Choroid plexus epithelial cell (primary cell): ENCODE results near the gene ADGB.

Experiments used
- DNase-seq: peaks from one replicate; pipeline ENCODE4 v3.0.0-alpha.2; 2010; ENCODE audit warnings: low read depth
- H3K4me3 ChIP-seq: 2 replicates; pipeline ENCODE4 v1.5.1; 2011; ENCODE audit warnings: low read depth, mild to moderate bottlenecking, control low read depth, low read length, moderate library complexity
- TF ChIP-seq, protein P1 (sequence below): conservative IDR thresholded peaks from 2 replicates; pipeline ENCODE4 v1.5.1; 2011; ENCODE audit warnings: low read depth, mild to moderate bottlenecking, control low read depth, inconsistent platforms, low read length, moderate library complexity

ADGB gene

DNA sequence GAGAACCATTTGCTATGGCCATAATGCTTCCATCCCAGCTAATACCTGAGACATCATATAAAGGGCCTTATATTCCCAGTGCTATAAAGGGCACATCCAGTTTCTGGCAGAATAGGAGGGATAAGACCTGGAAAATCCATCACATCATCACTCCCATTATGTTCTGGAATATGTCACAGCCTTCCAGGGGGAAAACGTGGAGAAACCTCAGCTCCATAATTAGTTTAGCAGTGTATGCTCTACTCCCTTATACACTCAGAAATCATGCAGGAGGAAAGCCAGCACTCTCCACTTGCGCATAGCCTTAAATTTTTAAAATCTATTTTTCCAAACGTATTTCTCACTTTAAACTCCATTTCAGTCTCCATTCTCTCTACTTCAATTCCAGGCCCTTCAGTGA lies 140.9 kb downstream of the ADGB start:
- no peak overlapping the region for H3K4me3 ChIP-seq
- DNase-seq = no peak
- TF ChIP-seq, protein P1, sequence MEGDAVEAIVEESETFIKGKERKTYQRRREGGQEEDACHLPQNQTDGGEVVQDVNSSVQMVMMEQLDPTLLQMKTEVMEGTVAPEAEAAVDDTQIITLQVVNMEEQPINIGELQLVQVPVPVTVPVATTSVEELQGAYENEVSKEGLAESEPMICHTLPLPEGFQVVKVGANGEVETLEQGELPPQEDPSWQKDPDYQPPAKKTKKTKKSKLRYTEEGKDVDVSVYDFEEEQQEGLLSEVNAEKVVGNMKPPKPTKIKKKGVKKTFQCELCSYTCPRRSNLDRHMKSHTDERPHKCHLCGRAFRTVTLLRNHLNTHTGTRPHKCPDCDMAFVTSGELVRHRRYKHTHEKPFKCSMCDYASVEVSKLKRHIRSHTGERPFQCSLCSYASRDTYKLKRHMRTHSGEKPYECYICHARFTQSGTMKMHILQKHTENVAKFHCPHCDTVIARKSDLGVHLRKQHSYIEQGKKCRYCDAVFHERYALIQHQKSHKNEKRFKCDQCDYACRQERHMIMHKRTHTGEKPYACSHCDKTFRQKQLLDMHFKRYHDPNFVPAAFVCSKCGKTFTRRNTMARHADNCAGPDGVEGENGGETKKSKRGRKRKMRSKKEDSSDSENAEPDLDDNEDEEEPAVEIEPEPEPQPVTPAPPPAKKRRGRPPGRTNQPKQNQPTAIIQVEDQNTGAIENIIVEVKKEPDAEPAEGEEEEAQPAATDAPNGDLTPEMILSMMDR = no peak

DNA sequence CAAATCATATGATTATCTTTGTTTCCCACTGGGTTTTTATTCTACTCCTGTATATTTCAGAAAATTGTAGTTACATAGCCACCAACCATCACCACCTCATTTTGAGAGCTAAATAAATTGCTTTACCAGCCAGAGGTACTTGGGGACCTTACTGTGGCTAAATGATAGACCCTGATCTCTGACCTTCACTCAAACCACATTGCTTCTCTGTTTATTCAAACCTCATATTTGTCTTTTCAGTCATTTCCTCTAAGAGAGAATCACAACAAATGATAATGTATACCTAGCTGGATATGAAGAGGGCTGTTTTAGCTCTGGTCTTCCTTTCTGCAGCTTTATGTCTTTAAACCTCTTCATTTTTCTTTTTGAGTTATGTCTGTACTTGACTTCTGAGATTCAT lies 142.8 kb downstream of the ADGB start:
- peak; percentile 52 for DNase-seq
- H3K4me3 ChIP-seq = no peak overlapping the region
- TF ChIP-seq, protein P1 = no peak

DNA sequence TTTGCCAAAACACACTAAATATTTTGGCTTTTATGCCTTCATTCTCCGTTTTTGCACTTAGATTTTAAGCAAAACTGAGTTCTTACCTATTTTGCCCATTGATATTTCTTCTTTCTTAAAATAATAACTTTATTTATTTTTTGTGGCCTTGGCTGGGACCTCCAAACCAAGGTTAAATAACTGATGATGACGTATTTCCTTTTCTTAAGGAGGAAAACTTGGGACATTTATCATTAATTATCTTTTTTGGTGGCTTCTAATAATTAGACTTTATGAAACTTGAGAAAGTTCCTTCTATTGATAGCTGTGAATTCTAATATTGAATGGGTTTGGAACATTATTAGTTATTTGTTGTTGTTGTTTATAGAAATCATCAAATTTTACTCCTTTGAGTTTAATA lies 154.5 kb downstream of the ADGB start:
- TF ChIP-seq, protein P1 = no peak
- H3K4me3 ChIP-seq = no peak overlapping the region
- no peak for DNase-seq

DNA sequence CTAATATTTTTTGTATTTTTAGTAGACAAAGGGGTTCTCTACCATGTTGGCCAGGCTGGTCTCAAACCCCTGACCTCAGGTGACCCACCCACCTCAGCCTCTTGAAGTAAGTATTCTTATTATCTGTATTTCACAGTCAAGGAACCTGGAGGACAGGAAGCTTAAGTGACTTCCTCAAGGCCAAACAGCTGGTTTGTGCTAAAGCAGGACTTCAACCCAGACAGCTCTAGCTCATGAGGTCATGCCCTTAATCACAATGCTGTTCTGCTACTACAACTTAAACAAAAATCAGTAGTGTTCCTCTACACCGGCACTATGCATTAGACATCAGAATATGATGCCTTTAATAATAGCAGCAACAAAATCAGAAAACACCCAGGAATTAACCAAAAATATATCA lies 168.9 kb downstream of the ADGB start:
- TF ChIP-seq, protein P1 = no peak
- DNase-seq = no peak

DNA sequence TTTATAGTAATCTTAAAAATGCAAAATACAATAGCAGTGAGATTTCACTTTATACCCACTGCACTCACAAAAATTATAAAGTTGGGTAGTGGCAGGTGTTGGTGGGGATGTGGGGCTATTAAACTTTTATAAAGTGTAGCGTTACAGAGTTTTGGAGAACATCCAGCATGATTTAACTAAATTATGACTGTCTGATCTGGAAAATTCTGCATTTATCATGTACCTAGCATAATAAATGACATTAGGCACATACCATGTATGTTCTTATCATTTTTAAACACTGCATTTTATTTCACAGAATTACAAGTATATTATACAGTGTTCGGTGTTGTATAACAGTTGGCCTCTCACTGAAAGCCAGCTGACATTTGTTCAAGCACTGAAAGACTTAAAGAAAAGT lies 169.9 kb downstream of the ADGB start:
- DNase-seq = no peak
- TF ChIP-seq, protein P1 = no peak
- no peak overlapping the region for H3K4me3 ChIP-seq

More for the DNA sequence above, 168.9 kb downstream of the ADGB start:
- H3K4me3 ChIP-seq = no peak overlapping the region

DNA sequence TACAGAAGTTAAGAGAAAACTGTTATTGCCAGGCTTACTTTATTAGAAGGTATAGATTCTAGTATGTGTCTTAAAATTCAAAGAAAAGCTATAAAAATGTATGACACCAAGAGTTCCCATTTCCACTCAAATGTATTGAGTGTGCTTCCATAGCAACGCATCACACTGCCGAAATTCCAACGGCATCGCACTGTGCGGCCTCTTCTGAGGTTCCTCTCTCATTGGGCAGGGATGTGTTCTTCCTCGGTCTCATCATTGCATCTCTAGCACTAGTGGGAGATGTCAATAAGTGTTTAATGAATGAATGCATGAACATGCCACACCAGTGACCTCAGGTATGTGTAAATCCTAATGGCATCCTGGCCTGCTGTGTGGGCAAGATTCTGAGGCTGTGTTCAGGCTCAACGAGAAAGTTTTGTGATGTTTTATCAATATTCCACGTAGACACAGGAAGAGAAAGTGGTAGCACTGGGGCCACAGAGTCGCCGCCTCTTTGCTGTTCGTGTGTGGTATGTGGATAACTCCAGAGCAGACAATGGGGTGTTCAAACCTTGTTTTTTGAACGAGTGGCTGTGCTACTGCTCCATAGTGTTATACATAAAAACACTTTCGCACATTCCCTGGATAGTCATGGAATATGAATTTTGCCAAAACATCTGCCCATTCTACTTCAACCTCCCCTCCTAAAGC lies 171.6 kb downstream of the ADGB start:
- no peak overlapping the region for H3K4me3 ChIP-seq
- DNase-seq = no peak
- TF ChIP-seq, protein P1 = no peak
